GM12801 (cell line): ENCODE data around the gene NCF4.

Experiments
- TF ChIP-seq, protein P1 (sequence below): IDR thresholded peaks from one replicate; pipeline ENCODE4 v1.5.1; 2011; ENCODE audit warnings: control low read depth; ENCODE audit not compliant: insufficient read length; ENCODE audit errors: extremely low read depth

NCF4 gene

DNA sequence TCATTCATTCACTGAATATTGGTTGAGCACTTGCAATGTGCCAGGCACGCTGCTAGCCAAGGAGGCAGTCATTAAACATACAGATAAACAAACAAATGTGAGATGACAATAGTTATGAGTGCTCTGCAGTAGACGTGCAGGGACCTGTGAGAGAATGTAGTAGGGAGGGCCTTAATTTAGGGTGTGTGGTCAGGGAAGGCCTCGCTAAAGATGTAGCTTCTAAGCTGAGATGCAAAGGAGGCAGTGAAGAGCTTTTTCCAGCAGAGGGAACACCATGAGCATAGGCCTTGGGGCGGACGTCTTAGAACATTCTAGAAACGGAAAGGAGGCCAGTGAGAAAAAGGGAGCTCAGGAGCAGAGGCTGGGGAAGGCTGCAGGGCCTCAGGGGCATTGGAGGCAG, 789 bp upstream of the NCF4 start:
- TF ChIP-seq, protein P1, sequence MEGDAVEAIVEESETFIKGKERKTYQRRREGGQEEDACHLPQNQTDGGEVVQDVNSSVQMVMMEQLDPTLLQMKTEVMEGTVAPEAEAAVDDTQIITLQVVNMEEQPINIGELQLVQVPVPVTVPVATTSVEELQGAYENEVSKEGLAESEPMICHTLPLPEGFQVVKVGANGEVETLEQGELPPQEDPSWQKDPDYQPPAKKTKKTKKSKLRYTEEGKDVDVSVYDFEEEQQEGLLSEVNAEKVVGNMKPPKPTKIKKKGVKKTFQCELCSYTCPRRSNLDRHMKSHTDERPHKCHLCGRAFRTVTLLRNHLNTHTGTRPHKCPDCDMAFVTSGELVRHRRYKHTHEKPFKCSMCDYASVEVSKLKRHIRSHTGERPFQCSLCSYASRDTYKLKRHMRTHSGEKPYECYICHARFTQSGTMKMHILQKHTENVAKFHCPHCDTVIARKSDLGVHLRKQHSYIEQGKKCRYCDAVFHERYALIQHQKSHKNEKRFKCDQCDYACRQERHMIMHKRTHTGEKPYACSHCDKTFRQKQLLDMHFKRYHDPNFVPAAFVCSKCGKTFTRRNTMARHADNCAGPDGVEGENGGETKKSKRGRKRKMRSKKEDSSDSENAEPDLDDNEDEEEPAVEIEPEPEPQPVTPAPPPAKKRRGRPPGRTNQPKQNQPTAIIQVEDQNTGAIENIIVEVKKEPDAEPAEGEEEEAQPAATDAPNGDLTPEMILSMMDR, result no peak

DNA sequence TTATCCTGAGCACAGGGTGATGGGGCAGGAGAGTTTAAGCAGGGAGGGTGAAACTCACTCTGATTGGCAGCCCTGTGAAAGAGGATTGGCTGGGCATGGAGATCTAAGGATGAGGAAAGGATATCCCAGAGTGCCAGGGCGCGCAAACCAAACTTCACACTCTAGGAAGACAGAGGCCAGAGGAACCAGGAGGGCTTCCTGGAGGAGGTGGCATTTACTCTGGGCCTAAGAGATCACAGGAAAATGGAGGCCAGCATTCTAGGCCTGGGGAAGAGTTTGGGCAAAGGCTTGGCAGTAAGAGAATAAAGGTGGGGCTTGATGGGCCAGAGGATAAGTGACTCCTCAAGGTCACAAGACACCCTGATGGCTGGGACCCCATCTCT, 377 bp upstream of the NCF4 start:
- TF ChIP-seq, protein P1, result no peak

DNA sequence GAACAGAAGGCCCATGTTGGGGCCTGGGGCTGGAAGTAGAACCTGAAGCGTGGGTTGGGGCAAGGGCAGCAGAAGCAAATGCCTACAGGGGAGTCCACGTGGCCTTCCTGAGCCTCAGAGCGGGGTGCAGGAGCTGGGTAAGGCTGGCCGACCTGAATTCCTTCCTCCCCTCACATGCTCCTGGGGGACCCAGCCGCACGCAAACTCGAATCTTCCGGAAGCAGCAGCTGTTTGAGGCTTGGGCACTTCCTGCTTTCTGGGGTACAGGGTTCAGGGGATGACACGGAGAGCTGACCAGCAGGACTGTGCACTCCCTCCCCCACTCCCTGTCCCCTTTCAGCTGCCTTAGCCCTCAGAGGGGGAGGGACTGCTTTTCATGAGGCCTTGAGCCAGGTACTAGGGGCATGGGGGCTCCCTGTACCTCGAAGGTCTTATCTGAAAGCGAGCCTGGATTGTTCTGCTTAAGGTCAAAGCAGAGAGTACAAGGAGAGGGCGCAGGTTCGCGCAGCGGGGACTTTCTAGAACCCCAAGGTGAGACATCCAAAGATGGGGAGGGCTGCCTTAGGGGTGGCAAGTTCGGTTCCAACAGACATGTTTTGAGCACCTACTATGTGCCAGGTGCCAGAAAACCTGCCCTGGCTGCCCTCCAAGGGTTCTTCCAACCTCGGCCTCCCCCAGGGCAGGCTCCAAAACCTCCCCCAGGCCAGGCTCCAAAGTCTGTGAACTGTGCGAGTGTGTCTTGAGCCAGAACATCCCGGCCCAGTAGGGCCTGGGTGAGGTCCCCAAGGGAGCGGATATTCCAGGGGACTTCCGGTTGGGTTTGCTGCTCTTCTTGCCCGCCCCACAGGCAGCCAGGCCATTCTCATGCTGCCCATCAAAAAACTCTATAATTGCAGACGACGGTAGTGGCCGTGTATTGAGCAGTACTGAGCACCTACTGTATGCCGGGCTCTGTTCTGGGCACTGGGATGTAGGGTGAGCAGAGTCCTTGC, 1.7 kb downstream of the NCF4 start:
- TF ChIP-seq, protein P1, result no peak

DNA sequence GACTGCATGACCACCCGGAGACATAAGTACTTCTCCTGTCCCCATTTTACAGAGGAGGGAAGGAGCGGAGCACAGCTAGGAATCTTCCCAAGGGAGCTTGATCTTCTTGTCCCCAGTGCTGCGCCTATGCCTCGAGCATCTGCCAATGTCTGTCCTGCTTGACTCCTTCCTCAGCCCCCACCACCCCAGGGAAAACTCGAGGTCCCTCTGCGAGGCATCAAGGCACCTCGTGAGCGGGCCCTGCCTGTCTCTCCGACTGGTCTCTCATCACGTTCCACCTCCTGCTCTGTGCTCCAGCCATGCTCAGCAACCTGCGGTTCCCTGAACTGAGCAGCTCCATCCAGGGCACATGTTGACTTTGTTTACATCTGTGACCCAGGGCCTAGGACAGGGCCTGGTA, 2.5 kb downstream of the NCF4 start:
- TF ChIP-seq, protein P1, result no peak

DNA sequence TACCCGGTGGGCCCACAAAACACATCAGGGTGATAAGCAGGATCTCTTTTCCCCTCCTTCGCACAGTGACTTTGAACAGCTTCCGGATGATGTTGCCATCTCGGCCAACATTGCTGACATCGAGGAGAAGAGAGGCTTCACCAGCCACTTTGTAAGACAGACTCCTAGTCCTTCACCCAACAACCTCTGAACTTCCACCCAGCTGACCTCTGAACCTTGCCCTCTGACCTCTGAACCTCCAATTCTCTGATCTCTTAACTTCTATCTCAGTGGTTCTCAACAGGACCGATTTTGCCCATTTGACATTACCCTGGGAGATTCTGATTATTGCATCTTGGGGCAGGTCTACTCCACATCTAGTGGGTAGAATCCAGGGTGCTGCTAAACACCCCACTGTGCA, 3.2 kb downstream of the NCF4 start:
- TF ChIP-seq, protein P1, result no peak

DNA sequence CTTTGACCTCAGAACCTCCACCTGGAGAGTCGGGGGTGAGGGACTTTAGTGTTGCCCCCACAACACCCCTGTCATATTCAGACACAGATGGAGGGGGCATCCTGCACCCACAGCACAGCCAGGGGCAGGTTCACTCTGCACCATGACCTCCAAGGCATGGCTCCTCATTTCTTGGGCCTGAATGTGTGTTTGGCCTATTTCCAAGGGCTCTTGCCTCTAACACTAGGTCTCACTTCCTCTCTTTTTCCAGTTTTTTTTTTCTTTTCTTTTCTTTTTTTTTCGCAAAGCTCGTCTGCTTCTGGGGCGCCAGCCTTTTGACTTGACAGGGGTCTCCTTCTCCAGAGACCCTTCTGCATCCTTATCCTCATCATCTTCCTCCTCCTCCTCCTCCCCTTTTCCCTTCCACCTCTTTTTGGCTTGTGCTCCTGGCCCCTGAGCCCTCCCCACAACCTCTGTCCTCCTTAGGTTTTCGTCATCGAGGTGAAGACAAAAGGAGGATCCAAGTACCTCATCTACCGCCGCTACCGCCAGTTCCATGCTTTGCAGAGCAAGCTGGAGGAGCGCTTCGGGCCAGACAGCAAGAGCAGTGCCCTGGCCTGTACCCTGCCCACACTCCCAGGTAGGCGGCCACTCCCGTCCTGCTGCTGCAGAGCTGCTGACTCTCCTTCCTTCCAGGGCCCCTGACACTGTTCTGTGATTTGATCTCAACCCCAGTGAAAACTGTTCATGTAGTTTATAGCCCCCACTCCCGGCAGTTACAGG, 3.8 kb downstream of the NCF4 start:
- TF ChIP-seq, protein P1, result no peak

DNA sequence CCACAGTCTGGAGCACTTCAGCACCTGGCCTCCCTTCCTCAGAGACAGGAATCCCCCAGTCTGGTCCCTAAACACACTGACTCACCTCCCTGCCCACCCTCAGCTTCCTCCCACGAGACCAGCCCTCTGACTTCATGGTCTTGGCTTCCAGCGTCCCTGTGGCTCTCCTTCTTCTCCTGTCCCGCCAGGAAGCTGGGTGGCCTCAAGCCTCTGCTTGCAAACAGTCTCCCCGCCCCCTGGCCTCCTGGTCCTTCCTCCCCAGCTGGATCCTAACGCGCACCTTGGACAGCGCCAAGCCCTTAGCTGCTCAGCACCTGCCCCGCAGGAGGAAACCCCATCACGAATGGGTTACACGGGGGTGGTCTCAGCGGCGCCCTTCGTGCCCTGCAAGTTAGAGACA, 4.5 kb downstream of the NCF4 start:
- TF ChIP-seq, protein P1, result no peak
